Stimulated activated CD4-positive, alpha-beta T cell treated with anti-CD3 and anti-CD28 coated beads, Interleukin-1b, Interleukin-23, amount 100 ng/mL, for 4 hours (primary cell): ENCODE data around the gene NEXN.
"Not testable (repeated sequence)": the region's sequence is repeated elsewhere in the genome, so short reads cannot be mapped to it uniquely, and the experiment has no call there.

Experiments used
- DNase-seq, 2 donors: peaks; one replicate each; pipeline ENCODE4 v3.0.0-alpha.2; 2020; ENCODE audit warnings: low read depth in 2 of 2

The NEXN gene

GRCh38 chr1:77906019-77906545 lies 17.7 kb downstream of the NEXN start:
- DNase-seq = no peak

- no peak for DNase-seq
Observed at GRCh38 chr1:77906624-77907023, 18.2 kb downstream of the NEXN start.

GRCh38 chr1:77910116-77910515 lies 21.7 kb downstream of the NEXN start:
- DNase-seq = no peak

- DNase-seq = not testable (repeated sequence)
Observed at GRCh38 chr1:77918918-77919317, 30.5 kb downstream of the NEXN start.

- no peak for DNase-seq
Observed at GRCh38 chr1:77925518-77925917, 37.1 kb downstream of the NEXN start.

GRCh38 chr1:77925956-77926355 lies 37.5 kb downstream of the NEXN start:
- DNase-seq = no peak

GRCh38 chr1:77926561-77927357 lies 38.3 kb downstream of the NEXN start:
- no peak for DNase-seq

GRCh38 chr1:77927414-77927813 lies 39.0 kb downstream of the NEXN start:
- no peak for DNase-seq

- no peak for DNase-seq
Observed at GRCh38 chr1:77929806-77930205, 41.4 kb downstream of the NEXN start.

- DNase-seq = no peak
Observed at GRCh38 chr1:77938651-77939050, 50.2 kb downstream of the NEXN start.

GRCh38 chr1:77940921-77941570 lies 52.6 kb downstream of the NEXN start:
- DNase-seq = no peak

GRCh38 chr1:77942400-77943140 lies 54.1 kb downstream of the NEXN start:
- no peak for DNase-seq

- DNase-seq = no peak
Observed at GRCh38 chr1:77945345-77945744, 56.9 kb downstream of the NEXN start.

GRCh38 chr1:77948841-77949424 lies 60.5 kb downstream of the NEXN start:
- DNase-seq = no peak

- no peak for DNase-seq
Observed at GRCh38 chr1:77950873-77951272, 62.4 kb downstream of the NEXN start.

- DNase-seq = no peak
Observed at GRCh38 chr1:77951328-77951727, 62.9 kb downstream of the NEXN start.

- no peak for DNase-seq
Observed at GRCh38 chr1:77953907-77954306, 65.5 kb downstream of the NEXN start.

GRCh38 chr1:77954521-77954920 lies 66.1 kb downstream of the NEXN start:
- no peak for DNase-seq

GRCh38 chr1:77955709-77956108 lies 67.3 kb downstream of the NEXN start:
- DNase-seq = no peak

GRCh38 chr1:77956464-77956863 lies 68.0 kb downstream of the NEXN start:
- DNase-seq = no peak

- no peak for DNase-seq
Observed at GRCh38 chr1:77958391-77958790, 70.0 kb downstream of the NEXN start.

GRCh38 chr1:77958850-77959249 lies 70.4 kb downstream of the NEXN start:
- no peak for DNase-seq
